Astrocyte (in vitro differentiated cells and primary cell): Measurements from ENCODE around the gene SLC48A1. TPM values are rescaled to one million over a fixed set of nuclear protein-coding genes. Genes with fewer than 3 reads are reported as not detected.

Source experiments
- DNase-seq: peaks from one replicate; pipeline ENCODE4 v3.0.0-alpha.2; 2010; ENCODE audit warnings: low read depth
- FAIRE-seq: peaks from 2 replicates; lab custom pipeline; 2011; peaks lifted over from hg19 to GRCh38; lab: Jason Lieb, UNC
- H2AFZ ChIP-seq: 2 replicates; pipeline ENCODE4 v1.6.0; 2012; ENCODE audit warnings: low read depth, low read length, inconsistent platforms
- H3K27ac ChIP-seq: 2 replicates; pipeline ENCODE4 v1.5.1; 2011; ENCODE audit warnings: low read depth, low read length, inconsistent platforms
- H3K27me3 ChIP-seq: 2 replicates; pipeline ENCODE4 v1.6.0; 2011; ENCODE audit warnings: low read length, inconsistent platforms; ENCODE audit not compliant: insufficient read depth
- H3K36me3 ChIP-seq: 2 replicates; pipeline ENCODE4 v1.5.1; 2011; ENCODE audit warnings: low read length, inconsistent platforms; ENCODE audit not compliant: insufficient read depth
- H3K4me1 ChIP-seq: 2 replicates; pipeline ENCODE4 v1.5.1; 2011; ENCODE audit warnings: low read length, inconsistent platforms; ENCODE audit not compliant: insufficient read depth
- H3K4me2 ChIP-seq: 2 replicates; pipeline ENCODE4 v1.6.0; 2012; ENCODE audit warnings: low read length, inconsistent platforms
- H3K4me3 ChIP-seq: 2 replicates; pipeline ENCODE4 v1.5.1; 2011; ENCODE audit warnings: low read depth, mild to moderate bottlenecking, low read length, inconsistent platforms; ENCODE audit not compliant: insufficient read depth
- H3K79me2 ChIP-seq: 2 replicates; pipeline ENCODE4 v1.6.0; 2012; ENCODE audit warnings: mild to moderate bottlenecking, low read length, inconsistent platforms; ENCODE audit not compliant: insufficient read depth
- H3K9ac ChIP-seq: 2 replicates; pipeline ENCODE4 v1.6.0; 2012; ENCODE audit warnings: mild to moderate bottlenecking, low read length, inconsistent platforms
- H3K9me3 ChIP-seq: 2 replicates; pipeline ENCODE4 v1.5.1; 2012; ENCODE audit warnings: low read depth, mild to moderate bottlenecking, low read length, inconsistent platforms; ENCODE audit not compliant: insufficient read depth
- H4K20me1 ChIP-seq: 2 replicates; pipeline ENCODE4 v1.6.0; 2012; ENCODE audit warnings: low read length, inconsistent platforms; ENCODE audit not compliant: insufficient read depth
- H3K27ac Mint-ChIP-seq: one replicate; pipeline ENCODE4 v1.8.0; 2021; ENCODE audit warnings: mild to moderate bottlenecking, mixed read lengths; ENCODE audit not compliant: unreplicated experiment
- H3K27me3 Mint-ChIP-seq: one replicate; pipeline ENCODE4 v1.8.0; 2021; ENCODE audit warnings: low read depth, mixed read lengths; ENCODE audit not compliant: unreplicated experiment
- H3K36me3 Mint-ChIP-seq: one replicate; pipeline ENCODE4 v1.8.0; 2021; ENCODE audit warnings: low read depth, mixed read lengths; ENCODE audit not compliant: unreplicated experiment
- H3K4me1 Mint-ChIP-seq: one replicate; pipeline ENCODE4 v1.8.0; 2021; ENCODE audit warnings: low read depth, mixed read lengths; ENCODE audit not compliant: unreplicated experiment
- H3K4me3 Mint-ChIP-seq: one replicate; pipeline ENCODE4 v1.8.0; 2021; ENCODE audit warnings: mild to moderate bottlenecking, moderate library complexity, mixed read lengths; ENCODE audit not compliant: unreplicated experiment
- H3K9me3 Mint-ChIP-seq: one replicate; pipeline ENCODE4 v1.8.0; 2021; ENCODE audit warnings: mild to moderate bottlenecking, mixed read lengths; ENCODE audit not compliant: unreplicated experiment
- EZH2 ChIP-seq: IDR thresholded peaks from 2 replicates; pipeline ENCODE4 v1.6.1; 2012; ENCODE audit warnings: mild to moderate bottlenecking, low read length, inconsistent platforms; ENCODE audit not compliant: insufficient read depth
- total RNA-seq: library from RNA; stranded (reverse); gene quantifications from 2 replicates; pipeline ENCODE4 v1.2.1, GENCODE V29; 2021
- TF ChIP-seq, protein P1 (sequence below): IDR thresholded peaks from 2 replicates; pipeline ENCODE4 v1.5.1; 2011; ENCODE audit warnings: low read depth, mild to moderate bottlenecking, inconsistent platforms, low read length, moderate library complexity; ENCODE audit not compliant: insufficient read depth

SLC48A1 gene
- total RNA-seq, 1 donor from 2014 or later = 23.8 TPM

DNA sequence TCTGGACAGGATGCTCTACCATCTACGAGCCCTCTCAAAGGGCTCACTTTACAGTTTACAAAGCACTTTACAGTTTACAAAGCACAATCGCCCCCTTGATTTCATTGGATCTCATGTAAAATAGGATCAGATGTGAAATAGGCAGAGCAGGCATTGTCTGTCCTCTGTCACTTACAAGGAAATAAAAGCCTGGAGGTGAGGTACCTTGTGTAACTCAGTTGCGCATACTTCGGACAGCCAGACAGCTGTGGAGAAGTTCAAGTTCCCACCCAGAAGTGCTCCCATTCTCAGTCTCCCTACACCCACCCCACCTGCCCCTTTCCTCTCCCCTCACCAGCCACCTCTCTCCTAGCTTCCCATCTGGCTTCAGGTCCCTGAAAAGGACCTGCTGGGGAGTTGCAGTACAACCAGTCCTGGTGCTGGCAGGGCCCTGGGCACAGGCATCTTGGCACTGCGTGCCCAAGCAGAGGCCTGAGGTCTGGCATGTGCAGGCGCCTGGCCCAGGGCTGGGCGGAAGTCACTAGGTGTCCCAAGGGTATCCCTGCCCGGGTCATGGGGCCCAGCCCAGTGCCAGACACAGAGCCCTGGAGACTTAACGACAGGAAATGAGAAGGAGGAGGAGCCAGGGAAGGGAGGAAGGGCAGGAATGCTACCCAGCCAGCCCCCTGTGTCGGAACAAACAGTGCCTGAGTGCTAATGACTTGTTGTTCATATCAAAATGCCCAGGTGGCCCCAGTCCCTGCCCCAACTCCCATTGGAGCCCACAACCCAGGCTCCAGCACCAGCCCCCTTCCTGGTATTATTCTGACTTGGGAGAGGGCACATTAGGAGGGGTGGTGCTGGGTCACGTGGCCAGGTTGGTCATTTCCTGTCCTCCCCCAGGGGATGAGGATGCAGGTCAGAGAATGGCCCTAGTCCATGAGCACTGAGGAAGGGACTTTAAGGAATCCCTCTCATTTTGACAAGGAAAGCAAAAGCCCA lies 19.7 kb upstream of the SLC48A1 start:
- FAIRE-seq (peak; percentile 39), DNase-seq (no peak)
- H3K27me3 ChIP-seq = no peaks in the 10 kb centered on the region
- H2AFZ ChIP-seq = peak overlapping the region; percentile 57
- no peak overlapping the region for H3K27ac ChIP-seq
- H3K4me2 ChIP-seq = peak overlapping the region; percentile 27
- H3K36me3 ChIP-seq = no peaks in the 10 kb centered on the region
- H4K20me1 ChIP-seq = no peaks in the 10 kb centered on the region
- Mint-ChIP-seq H3K27ac (peak overlapping the region; percentile 18), H3K4me1 (peaks cover 23% of the 10 kb centered on the region), H3K36me3 (peaks cover 18% of the 10 kb centered on the region), H3K4me3 (no peak overlapping the region), H3K27me3 (peaks cover 33% of the 10 kb centered on the region), H3K9me3 (no peaks in the 10 kb centered on the region)
- H3K9ac ChIP-seq = no peak overlapping the region
- no peaks in the 10 kb centered on the region for H3K9me3 ChIP-seq
- peaks cover 23% of the 10 kb centered on the region for H3K4me1 ChIP-seq
- H3K4me3 ChIP-seq = no peak overlapping the region
- H3K79me2 ChIP-seq = no peaks in the 10 kb centered on the region
- TF ChIP-seq, protein P1, sequence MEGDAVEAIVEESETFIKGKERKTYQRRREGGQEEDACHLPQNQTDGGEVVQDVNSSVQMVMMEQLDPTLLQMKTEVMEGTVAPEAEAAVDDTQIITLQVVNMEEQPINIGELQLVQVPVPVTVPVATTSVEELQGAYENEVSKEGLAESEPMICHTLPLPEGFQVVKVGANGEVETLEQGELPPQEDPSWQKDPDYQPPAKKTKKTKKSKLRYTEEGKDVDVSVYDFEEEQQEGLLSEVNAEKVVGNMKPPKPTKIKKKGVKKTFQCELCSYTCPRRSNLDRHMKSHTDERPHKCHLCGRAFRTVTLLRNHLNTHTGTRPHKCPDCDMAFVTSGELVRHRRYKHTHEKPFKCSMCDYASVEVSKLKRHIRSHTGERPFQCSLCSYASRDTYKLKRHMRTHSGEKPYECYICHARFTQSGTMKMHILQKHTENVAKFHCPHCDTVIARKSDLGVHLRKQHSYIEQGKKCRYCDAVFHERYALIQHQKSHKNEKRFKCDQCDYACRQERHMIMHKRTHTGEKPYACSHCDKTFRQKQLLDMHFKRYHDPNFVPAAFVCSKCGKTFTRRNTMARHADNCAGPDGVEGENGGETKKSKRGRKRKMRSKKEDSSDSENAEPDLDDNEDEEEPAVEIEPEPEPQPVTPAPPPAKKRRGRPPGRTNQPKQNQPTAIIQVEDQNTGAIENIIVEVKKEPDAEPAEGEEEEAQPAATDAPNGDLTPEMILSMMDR = no peak
- no peak for TF ChIP-seq EZH2

DNA sequence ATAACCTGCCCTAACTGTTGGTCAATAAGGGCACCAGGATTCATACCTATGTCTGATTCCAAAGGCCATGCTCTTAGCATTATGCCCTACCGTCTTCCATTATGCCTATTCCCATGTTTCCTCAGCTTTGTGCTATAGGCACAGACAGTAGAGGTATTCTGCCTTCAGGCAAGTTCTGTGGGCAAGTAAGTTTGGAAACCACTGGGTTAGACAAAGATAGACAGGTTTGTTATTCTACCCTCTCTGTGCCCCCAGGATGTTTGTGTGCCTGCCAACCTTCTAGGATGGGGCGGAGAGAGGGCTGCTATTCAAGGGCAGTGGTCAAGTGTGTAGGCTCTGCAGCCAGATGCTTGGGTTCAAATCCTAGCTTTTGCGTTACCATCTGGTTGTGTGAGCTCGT lies 18.9 kb upstream of the SLC48A1 start:
- peaks cover 28% of the 10 kb centered on the region for H3K4me1 ChIP-seq
- no peaks in the 10 kb centered on the region for H3K27me3 ChIP-seq
- Mint-ChIP-seq H3K27me3 (peaks cover 26% of the 10 kb centered on the region), H3K4me3 (peak overlapping the region; percentile 5), H3K27ac (no peak overlapping the region), H3K9me3 (no peaks in the 10 kb centered on the region), H3K36me3 (peaks cover 16% of the 10 kb centered on the region), H3K4me1 (peaks cover 25% of the 10 kb centered on the region)
- H3K4me2 ChIP-seq = peak overlapping the region; percentile 27
- no peaks in the 10 kb centered on the region for H3K9me3 ChIP-seq
- H3K36me3 ChIP-seq = no peaks in the 10 kb centered on the region
- no peak overlapping the region for H3K4me3 ChIP-seq
- H3K9ac ChIP-seq = no peak overlapping the region
- no peaks in the 10 kb centered on the region for H4K20me1 ChIP-seq
- TF ChIP-seq, protein P1 = no peak
- no peak for TF ChIP-seq EZH2
- no peak overlapping the region for H3K27ac ChIP-seq
- FAIRE-seq (no peak), DNase-seq (no peak)
- H3K79me2 ChIP-seq = no peaks in the 10 kb centered on the region
- H2AFZ ChIP-seq = no peak overlapping the region

GRCh38 chr12:47754881-47755280 lies 18.2 kb upstream of the SLC48A1 start:
- H3K36me3 ChIP-seq = no peaks in the 10 kb centered on the region
- DNase-seq (no peak), FAIRE-seq (no peak)
- H3K79me2 ChIP-seq = no peaks in the 10 kb centered on the region
- H3K4me3 ChIP-seq = no peak overlapping the region
- Mint-ChIP-seq H3K9me3 (no peaks in the 10 kb centered on the region), H3K36me3 (peaks cover 13% of the 10 kb centered on the region), H3K27ac (no peak overlapping the region), H3K27me3 (peaks cover 21% of the 10 kb centered on the region), H3K4me3 (no peak overlapping the region), H3K4me1 (peaks cover 25% of the 10 kb centered on the region)
- H2AFZ ChIP-seq = no peak overlapping the region
- TF ChIP-seq EZH2 = no peak
- TF ChIP-seq, protein P1 = no peak
- peaks cover 33% of the 10 kb centered on the region for H3K4me1 ChIP-seq
- no peaks in the 10 kb centered on the region for H4K20me1 ChIP-seq
- no peak overlapping the region for H3K27ac ChIP-seq
- no peaks in the 10 kb centered on the region for H3K9me3 ChIP-seq
- H3K4me2 ChIP-seq = no peak overlapping the region
- H3K27me3 ChIP-seq = no peaks in the 10 kb centered on the region
- H3K9ac ChIP-seq = no peak overlapping the region
